ENCODE results near the gene MAP3K5.

DNA sequence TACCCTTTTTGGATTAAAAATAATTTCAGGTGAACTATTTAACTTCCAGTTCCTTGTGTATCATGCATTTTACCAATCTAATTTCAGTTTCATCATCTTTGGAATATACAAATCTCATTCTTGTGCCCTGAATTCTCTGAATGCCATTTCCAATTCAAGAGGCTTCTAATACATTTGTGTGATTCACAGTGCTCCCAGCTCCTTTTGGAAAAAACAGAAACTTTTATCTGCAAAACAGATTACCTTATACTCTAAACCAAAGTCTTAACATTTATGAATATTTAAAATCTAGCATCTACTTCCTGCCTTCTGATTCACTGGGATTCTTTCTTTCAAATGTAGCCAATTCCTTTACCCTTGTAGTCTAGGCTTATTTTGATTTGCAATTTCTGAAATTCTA is 19.0 kb upstream of the MAP3K5 start:
- TF ChIP-seq RAD51 (IDR thresholded peaks at IDR 0.05; ENCODE audit: borderline replicate concordance, low read depth): no peak
- TF ChIP-seq NFRKB (IDR thresholded peaks at IDR 0.05; ENCODE audit: low read depth): no peak
